ENCODE results near the gene MRPL34.

- TF ChIP-seq CTCF (IDR thresholded peaks at IDR 0.05) (no peak), EP300 (IDR thresholded peaks at IDR 0.05) (no peak), POLR2AphosphoS5 (IDR thresholded peaks at IDR 0.05) (no peak)
Measured at GRCh38 chr19:17262557-17262956, 43.1 kb upstream of the MRPL34 start.
